B cell (primary cell): Measurements from ENCODE around the gene HTRA1.

ENCODE experiments used
- EZH2 ChIP-seq: IDR thresholded peaks from 2 replicates; pipeline ENCODE4 v1.6.1; 2012; ENCODE audit warnings: borderline replicate concordance, low read depth, mild to moderate bottlenecking, moderate library complexity, low read length; ENCODE audit not compliant: insufficient read depth, poor library complexity, severe bottlenecking
- TF ChIP-seq, protein P1 (sequence below): fragments of 200-600 bp; IDR thresholded peaks from one replicate; pipeline ENCODE4 v1.8.0; 2022; ENCODE audit warnings: antibody characterized with exemption, mild to moderate bottlenecking

- TF ChIP-seq, protein P1, sequence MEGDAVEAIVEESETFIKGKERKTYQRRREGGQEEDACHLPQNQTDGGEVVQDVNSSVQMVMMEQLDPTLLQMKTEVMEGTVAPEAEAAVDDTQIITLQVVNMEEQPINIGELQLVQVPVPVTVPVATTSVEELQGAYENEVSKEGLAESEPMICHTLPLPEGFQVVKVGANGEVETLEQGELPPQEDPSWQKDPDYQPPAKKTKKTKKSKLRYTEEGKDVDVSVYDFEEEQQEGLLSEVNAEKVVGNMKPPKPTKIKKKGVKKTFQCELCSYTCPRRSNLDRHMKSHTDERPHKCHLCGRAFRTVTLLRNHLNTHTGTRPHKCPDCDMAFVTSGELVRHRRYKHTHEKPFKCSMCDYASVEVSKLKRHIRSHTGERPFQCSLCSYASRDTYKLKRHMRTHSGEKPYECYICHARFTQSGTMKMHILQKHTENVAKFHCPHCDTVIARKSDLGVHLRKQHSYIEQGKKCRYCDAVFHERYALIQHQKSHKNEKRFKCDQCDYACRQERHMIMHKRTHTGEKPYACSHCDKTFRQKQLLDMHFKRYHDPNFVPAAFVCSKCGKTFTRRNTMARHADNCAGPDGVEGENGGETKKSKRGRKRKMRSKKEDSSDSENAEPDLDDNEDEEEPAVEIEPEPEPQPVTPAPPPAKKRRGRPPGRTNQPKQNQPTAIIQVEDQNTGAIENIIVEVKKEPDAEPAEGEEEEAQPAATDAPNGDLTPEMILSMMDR = no peak
- TF ChIP-seq EZH2 = no peak
Measured at GRCh38 chr10:122555442-122555841, 94.1 kb downstream of the HTRA1 start.
